ENCODE data around the gene CD36. TPM values are rescaled to one million over a fixed set of nuclear protein-coding genes. Genes with fewer than 3 reads are reported as not detected.
A peak's percentile ranks its signal among the peaks of the same experiment; 100 is the strongest.

CD36 gene
- total RNA-seq, 1 experiment from 2014 or later = not detected

GRCh38 chr7:80703272-80703671 lies 64.8 kb downstream of the CD36 start:
- no peak for DNase-seq (ENCODE audit: low spot score)

GRCh38 chr7:80705130-80705781 lies 66.8 kb downstream of the CD36 start:
- peak; percentile 58 for DNase-seq (ENCODE audit: low spot score)

GRCh38 chr7:80707318-80707717 lies 68.9 kb downstream of the CD36 start:
- DNase-seq (ENCODE audit: low spot score) = no peak

GRCh38 chr7:80708123-80708522 lies 69.7 kb downstream of the CD36 start:
- no peak for DNase-seq (ENCODE audit: low spot score)

GRCh38 chr7:80711531-80711930 lies 73.1 kb downstream of the CD36 start:
- DNase-seq (ENCODE audit: low spot score) = no peak

GRCh38 chr7:80719261-80719660 lies 80.8 kb downstream of the CD36 start:
- no peak for DNase-seq (ENCODE audit: low spot score)

- DNase-seq (ENCODE audit: low spot score) = no peak
These were observed 81.7 kb downstream of the CD36 start for GRCh38 chr7:80720146-80720545.

GRCh38 chr7:80721883-80722615 lies 83.6 kb downstream of the CD36 start:
- DNase-seq (ENCODE audit: low spot score) = peak; percentile 62

- DNase-seq (ENCODE audit: low spot score) = peak; percentile 90
These were observed 84.3 kb downstream of the CD36 start for GRCh38 chr7:80722616-80723195.

GRCh38 chr7:80724249-80724871 lies 85.9 kb downstream of the CD36 start:
- no peak for DNase-seq (ENCODE audit: low spot score)

- no peak for DNase-seq (ENCODE audit: low spot score)
These were observed 86.8 kb downstream of the CD36 start for GRCh38 chr7:80725181-80725611.

Small RNA genes lying within 50 kb of the gene (small RNA-seq; reads per million reads assigned to genes)
- not detected for gene AC073850.1

Other genes starting within 250 kb of the CD36 start
- not detected in 2 replicates for gene GNAT3, start 126.6 kb upstream of the CD36 start, total RNA-seq (2014; rRNA removed; shearing (Covaris generic))